LHCN-M2 (cell line): ENCODE results near the gene ANXA3. TPM values are rescaled to one million over a fixed set of nuclear protein-coding genes. Genes with fewer than 3 reads are reported as not detected.

Experiments used
- DNase-seq: peaks from one replicate; pipeline ENCODE4 v3.0.0-alpha.2; 2012; ENCODE audit warnings: low read depth
- total RNA-seq: library from RNA; depleted of rRNA; stranded (reverse); fragments of >200 nt; gene quantifications from 2 replicates; pipeline ENCODE4 v1.2.3, GENCODE V29; 2014; rRNA removed

ANXA3 gene
- total RNA-seq, 1 experiment from 2014 or later = not detected

DNA sequence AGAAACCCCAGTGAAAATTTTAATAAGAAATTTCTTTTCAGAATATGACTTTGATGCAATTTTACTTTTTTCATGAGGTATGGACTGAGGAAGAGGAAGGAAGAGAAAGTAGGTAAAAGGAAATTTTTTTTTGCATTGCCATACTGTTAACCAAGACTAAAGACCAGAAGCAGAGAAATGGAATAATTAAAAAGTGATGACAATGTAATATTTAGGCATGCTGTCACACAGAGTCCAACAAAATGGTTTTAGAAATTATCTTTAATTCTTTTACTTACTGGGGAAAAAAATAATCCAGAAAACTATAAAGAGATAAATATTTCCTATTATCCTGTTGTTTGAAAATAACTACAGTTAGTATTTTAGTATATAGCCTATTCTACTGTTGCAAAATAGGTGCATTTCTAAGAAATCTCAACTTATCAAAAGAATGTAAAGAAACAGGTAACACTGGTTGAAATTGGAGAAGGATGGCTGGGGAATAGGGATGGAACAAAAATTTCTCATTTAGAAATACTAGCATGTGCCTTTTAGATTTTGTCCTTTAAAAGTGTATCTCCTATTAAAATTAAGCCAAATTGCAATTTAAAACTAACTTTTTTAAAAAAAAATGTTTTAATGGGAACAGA is 92.6 kb downstream of the ANXA3 start:
- DNase-seq = no peak

DNA sequence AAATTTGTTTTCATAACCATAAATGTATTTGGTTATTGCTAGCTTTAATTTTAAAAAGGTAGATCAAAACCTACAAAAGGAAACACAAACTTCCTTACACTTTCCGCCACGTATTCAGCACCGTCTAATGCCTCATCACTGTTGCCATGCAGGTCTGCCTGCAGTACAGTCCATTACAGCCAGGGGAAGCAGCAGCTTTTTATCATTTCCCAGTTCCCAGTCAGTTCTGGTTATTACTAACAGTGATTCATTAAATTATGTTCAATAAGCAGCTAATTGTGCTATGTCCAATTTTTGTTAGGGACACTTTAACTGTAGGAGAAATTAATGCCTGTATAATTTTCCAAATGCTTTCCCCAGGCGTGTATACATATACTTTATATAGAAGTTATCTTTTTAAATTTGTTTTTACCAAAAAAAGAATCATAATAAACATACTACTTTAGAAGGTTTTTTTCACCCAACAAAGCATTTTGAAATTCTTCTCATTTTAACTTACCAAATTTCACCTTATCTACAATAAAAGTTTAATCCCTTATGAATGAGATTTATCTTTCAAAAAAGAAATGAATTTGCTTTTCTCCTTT is 93.3 kb downstream of the ANXA3 start:
- peak; percentile 81 for DNase-seq

DNA sequence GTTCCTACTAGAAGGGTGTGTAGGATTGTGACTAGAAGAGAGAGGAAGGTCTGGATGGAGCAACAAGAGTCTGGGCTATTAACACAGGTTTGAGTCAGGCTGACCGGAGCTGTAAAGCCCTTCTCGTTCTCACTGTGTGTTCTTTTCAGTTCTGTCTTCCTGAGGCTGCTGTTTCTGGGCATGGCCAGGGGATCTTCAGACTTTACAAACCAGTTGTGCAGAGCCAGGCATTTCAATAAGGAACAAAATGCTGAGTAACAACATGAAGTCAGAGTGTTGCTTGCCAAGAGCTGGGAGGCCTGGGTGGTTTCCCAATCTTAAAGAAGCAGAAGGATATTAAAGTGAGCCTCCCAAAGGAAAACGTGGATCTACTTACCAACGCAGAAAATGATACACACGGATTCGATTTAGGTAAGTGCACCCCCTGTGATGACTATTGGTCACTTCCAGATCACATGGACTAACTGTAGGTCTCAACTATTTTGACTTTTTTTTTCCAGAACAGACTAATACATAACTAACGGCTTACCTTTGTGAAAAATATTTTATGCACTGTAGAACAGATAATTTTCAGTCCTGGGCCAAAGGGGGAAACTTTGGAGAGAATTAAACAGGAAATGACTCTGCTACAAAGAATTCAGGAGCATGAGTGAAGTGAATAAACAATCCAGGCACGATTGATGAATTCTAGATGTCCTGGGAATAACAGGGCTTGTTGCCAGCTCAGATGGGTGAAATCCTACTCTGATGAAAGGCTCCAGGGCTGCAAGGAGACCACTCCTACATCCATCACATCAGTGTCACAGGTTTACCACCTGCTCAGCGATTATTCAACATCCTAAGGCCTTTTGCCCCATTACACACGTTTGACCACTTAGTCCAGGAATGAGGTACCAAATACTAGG is 94.5 kb downstream of the ANXA3 start:
- DNase-seq = peak; percentile 91

DNA sequence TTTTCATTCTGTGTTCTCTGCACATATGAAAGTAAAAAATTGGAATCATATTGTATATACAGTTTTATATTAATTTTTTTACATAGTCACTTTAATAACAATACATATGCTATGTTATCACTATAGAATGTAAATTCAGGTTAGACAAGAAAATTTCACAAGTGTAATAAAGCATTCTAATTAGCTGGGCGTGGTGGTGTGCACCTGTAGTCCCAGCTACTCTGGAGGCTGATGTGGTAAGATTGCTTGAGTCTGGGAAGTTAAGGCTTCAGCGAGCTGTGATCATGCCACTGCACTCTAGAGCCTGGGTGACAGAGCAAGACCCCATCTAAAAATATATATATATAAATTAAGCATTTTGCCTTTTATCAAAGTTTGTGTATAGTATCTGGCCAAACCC is 95.7 kb downstream of the ANXA3 start:
- no peak for DNase-seq

DNA sequence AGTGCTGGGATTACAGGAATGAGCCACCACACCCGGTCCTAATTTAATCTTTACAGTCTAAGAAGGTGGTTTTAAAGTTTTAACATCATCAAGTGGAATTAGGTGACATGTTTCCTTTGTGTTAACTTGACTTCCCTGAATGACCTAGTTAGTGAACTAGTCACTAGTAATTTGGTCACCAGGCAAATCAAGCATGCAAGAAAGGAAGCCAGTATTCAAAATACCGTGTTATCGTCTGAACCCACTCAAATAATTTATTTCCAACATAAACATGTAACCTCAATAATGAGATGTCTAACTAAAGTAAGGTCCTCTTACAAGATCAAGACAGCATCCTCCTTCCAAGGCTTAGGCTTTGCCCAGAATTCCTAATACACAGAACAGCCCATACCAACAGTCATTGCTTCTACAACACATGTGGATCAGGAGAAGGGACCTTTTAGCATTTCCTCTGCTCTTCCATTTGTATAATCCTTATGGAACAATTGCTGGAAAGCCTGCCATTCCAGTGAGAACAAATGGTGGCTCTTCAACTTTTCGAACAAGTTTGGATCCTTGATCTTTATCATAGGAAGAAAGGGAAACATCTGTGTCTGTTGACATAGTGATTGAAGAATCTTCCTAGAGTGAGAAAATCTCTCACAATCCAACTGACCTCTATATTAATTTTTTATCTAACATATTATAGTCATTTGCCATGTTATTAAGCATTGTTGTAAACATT is 97.2 kb downstream of the ANXA3 start:
- DNase-seq = no peak

DNA sequence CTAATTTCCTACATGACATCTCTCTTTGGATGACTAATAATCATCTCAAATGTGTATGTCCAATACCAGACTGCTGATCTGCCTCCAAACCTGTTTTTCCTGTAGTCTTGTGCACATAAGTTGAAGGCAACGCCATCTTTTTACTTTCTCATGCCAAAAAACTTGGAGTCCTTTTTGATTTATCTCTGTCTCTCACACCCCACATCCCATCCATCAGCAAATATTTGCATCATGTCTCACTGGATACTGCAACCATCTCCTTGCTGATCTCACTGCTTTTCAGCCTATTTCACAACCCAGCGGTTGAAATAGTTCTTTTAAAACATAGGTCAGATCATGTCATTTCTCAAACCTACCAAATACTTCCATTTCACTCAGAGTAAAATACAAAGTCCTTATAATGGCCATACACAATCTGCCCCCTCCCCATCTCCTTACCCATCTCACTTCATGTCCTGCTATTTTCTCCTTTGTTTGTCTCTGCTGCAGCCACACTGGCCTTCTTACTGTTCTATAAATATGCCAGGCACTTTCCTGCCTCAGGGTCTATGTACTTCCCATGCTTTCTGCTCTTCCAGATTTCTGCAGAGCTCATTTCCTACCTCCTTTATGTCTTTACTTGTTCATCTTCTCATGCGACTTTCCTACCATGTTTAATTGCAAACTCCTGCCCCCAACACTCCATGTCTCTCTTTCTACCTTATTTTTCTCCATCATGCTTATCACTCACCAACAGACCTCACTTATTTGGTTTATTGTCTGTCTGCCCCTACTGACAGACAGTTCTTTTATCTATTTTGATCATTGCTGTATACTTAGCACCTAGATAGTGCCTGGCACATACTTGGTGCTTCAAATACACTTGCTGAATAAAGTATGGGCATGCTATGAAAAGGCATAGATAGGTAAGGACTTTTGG is 98.8 kb downstream of the ANXA3 start:
- DNase-seq = peak; percentile 87

DNA sequence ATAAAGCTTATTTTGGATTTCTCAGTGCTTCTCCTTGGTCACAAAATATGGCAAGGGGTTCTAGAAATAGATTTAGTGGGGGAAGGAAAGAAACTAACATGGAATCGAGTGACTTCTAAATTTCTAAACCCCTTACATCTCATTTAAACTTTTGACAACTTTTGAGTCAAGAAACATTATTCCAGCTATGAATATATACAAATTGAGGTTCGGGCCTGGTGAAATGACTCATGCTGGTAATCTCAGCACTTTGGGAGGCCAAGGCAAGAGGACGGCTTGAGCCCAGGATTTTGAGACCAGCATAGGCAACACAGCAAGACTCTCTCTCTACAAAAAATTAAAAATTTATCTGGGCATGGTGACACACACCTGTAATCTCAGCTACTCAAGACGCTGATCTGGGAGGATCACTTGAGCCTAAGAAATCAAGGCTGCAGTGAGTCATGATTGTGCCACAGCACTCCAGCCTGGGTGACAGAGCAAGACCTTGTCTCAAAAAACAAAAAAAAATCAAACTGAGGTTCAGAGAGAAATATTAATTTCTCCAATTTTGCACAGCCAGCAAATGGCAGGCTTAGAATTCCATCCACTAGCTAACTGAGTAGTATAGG is 99.8 kb downstream of the ANXA3 start:
- DNase-seq = no peak

DNA sequence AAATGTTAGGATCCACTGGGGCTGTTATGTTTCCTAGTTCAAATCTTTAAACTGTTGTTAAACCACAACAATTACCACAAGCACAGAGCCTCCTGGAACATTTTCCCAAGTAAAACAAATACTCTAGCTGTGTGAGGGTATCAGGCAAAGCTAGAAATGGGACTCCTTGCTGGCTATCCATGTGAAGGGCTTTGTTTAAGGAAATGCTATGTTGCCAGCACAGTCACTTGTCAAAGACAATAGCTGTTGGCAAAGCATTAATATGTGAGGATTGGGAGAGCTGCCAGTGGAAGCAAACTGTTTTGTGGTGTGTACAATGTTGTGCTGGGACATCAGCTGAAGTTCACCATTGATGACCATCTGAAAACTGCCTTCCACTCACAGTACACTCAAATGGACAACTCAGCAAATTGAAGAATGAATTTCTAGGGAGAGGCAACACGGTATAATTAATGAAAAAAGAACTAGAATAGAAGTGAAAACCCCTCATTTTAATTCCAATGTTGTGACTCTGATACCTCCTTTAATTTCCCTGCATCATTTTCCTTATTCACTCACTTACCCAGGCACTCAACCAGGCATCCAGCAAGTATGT is 100.8 kb downstream of the ANXA3 start:
- peak; percentile 60 for DNase-seq

DNA sequence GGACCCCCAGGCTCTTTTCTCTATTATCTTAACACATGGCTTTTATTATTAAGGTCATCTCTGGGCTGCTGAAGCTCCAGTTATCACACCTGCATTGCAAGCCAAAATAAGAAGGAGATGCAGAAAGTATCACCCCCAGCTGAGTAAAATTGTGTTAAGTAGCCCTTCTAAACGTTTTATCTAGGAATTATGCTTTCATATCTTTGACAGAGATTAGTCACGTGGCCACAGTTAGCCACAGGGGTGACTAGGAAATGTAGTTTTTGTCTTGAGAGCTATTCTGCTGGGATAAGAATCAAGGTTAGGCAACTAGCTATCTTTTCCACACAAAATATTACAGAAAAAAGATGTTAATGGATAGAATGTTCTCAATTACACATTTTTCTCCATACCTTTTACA is 102.1 kb downstream of the ANXA3 start:
- DNase-seq = peak; percentile 32

DNA sequence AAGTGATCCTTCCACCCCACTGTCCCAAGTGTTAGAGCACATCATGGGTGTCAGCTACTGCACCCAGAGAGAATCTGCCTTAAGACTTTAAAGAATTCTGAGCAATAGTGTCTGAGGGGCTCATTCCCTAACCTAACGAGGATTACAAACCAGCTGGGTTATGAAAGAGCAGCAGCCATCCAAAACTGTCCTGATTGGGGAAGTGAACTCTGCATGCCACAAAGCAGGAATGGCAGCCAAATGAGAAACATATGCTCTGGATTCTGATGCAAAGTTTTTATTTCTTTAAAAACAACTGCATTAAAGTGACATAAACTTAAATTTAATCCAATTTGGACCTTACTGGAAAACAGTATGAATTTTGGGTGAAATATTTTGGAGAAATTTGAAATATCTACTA is 103.2 kb downstream of the ANXA3 start:
- DNase-seq = no peak

DNA sequence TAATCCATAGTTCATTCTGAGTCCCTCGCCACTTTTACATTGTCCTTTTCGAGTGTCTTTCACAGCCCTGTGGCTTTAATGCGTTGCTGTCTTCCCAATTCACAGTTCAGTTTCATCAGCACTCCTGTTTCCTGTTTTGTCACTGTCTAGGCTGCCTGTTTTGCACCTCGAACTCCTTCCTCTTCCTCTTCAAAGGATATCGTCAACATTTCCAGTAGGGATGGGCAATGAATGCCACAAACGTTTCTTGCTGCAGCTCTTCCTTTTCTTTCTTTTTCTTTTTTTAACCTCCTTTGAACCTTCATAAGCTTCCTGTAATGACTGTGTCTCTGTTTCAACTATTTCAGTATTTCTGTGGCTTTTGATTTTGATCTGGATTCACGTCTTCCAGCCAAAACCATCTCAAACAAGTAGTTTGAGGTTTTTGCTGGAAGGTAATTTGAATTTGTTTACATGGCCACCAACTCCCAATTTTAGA is 105.4 kb downstream of the ANXA3 start:
- DNase-seq = no peak

DNA sequence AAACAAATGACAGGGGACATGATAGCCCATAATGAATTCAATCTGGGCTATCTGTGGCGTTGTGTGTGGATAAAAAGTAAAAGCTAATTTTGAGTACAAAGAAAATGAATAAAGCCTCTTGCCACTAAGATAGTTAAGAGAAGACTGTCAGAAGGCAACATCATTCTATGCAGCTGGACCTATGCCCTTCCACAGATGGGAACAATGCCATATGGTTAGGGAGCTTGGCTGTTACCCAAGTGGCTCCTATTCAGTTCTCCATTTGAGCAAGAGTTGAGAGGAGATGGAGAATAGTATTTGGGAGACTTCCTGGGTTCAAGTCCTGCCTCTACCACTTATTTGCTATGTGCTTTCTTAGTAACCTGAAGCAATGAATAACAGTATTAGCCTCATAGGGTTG is 107.7 kb downstream of the ANXA3 start:
- peak; percentile 31 for DNase-seq

DNA sequence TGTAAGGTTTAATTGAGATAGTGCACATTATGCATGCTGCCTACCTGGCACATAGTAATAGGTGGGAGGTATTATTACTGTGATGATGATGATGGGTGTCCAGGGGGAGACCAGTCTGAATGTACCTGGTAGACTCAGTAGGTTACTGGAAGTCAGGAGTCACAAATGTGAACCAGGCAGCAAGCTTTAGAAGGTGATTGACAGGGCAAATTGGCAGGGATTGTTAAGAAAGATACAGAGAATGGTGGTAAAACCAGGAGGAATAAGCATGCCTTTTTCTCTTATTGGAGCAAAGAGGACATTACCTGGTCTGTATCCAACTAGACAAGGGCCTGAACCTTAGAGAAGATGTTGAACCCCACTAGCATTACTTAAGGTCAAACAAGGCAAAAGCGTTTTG is 108.1 kb downstream of the ANXA3 start:
- DNase-seq = no peak

Other genes starting within 250 kb of the ANXA3 start
- gene BMP2K, start 224.6 kb downstream of the ANXA3 start, total RNA-seq = 26.5 and 33.2 TPM in 2 replicates